ENCODE measurements around the gene ALKBH3.

The ALKBH3 gene

GRCh38 chr11:43923406-43924111 is 42.9 kb downstream of the ALKBH3 start:
- no peak for DNase-seq

GRCh38 chr11:43924112-43924855 is 43.7 kb downstream of the ALKBH3 start:
- no peak for DNase-seq

GRCh38 chr11:43925063-43925931 is 44.7 kb downstream of the ALKBH3 start:
- no peak for DNase-seq

- DNase-seq, result no peak
These were observed 45.4 kb downstream of the ALKBH3 start for GRCh38 chr11:43925932-43926505.

- no peak for DNase-seq
These were observed 46.4 kb downstream of the ALKBH3 start for GRCh38 chr11:43927070-43927469.

- DNase-seq, result no peak
These were observed 47.5 kb downstream of the ALKBH3 start for GRCh38 chr11:43927925-43928707.

GRCh38 chr11:43928721-43929120 is 48.1 kb downstream of the ALKBH3 start:
- no peak for DNase-seq

- DNase-seq, result no peak
These were observed 50.5 kb downstream of the ALKBH3 start for GRCh38 chr11:43930868-43931716.

- DNase-seq, result no peak
These were observed 51.0 kb downstream of the ALKBH3 start for GRCh38 chr11:43931717-43932039.

GRCh38 chr11:43933226-43933607 is 52.6 kb downstream of the ALKBH3 start:
- no peak for DNase-seq

- DNase-seq, result no peak
These were observed 53.2 kb downstream of the ALKBH3 start for GRCh38 chr11:43933608-43934551.

GRCh38 chr11:43934601-43935423 is 54.2 kb downstream of the ALKBH3 start:
- DNase-seq, result no peak

- no peak for DNase-seq
These were observed 54.9 kb downstream of the ALKBH3 start for GRCh38 chr11:43935424-43935979.

- no peak for DNase-seq
These were observed 55.4 kb downstream of the ALKBH3 start for GRCh38 chr11:43936076-43936475.

GRCh38 chr11:43937434-43938411 is 57.1 kb downstream of the ALKBH3 start:
- no peak for DNase-seq

- no peak for DNase-seq
These were observed 60.8 kb downstream of the ALKBH3 start for GRCh38 chr11:43941257-43941994.
